ENCODE results near the gene SSRP1.
"Not testable (repeated sequence)": the region's sequence is repeated elsewhere in the genome, so short reads cannot be mapped to it uniquely, and the experiment has no call there.

SSRP1 gene

DNA sequence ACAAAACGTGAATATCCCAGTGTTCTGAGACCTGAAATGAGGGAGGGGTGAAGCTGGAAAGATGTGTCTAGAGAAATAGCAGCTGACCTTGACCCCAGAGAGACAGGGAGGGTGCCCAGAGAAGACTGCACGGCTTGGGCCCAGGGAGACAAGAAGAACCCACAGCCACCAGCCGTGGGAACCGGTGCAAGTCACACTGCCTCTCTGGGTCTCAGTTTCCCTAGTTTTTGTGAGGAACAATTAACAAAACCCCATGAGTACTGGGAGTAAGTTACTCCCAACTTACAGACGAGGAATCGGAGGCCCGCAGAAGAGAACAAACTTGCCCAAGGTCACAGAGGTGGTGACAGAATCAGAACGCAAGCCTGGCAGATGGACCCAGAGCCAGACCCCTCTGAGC lies 30.2 kb downstream of the SSRP1 start:
- Histone ChIP-seq H3K9me3 (ENCODE audit: low read length) (peaks cover under 1% of the 10 kb centered on the region), H3K27me3 (ENCODE audit: insufficient read depth, low read length) (no peaks in the 10 kb centered on the region), H3K4me3 (ENCODE audit: low read length) (no peak overlapping the region), H2AFZ (ENCODE audit: low read depth, low read length) (no peak overlapping the region), H3K4me1 (ENCODE audit: insufficient read depth, low read length) (no peaks in the 10 kb centered on the region), H3K36me3 (ENCODE audit: insufficient read depth, low read length) (peaks cover 68% of the 10 kb centered on the region)

DNA sequence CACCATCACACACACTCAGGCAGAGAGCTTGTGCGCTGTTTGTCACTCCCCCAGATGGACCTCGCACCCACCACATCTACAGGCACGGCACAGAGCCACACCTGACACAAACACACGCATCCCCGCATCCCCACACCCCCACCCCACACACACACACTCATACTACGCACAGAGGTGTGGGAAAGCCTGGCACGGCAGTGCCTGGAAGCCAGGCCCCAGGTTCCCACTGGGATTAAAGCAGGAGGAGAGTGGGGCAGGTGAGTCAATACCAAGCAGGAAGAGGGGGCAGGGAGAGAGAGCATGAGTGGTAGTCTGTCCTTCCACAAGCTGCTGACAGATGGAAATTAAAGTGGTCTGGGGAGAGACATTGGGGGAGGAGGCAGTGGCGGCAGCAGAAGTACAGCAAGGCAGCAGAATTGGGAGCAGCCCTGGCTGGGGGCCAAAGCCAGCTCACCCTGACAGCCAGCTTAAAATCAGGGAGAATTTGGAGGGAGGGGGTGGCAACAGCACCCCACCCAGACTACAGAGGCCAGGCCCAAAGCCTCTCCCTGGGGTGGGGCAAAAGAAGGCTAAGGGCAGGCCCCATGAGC lies 31.6 kb downstream of the SSRP1 start:
- H3K4me1 ChIP-seq (ENCODE audit: insufficient read depth, low read length), result no peaks in the 10 kb centered on the region
- H3K9me3 ChIP-seq (ENCODE audit: low read length), result peaks cover 9% of the 10 kb centered on the region
- H2AFZ ChIP-seq (ENCODE audit: low read depth, low read length), result no peak overlapping the region
- H3K27me3 ChIP-seq (ENCODE audit: insufficient read depth, low read length), result no peaks in the 10 kb centered on the region
- peaks cover 68% of the 10 kb centered on the region for H3K36me3 ChIP-seq (ENCODE audit: insufficient read depth, low read length)
- H3K4me3 ChIP-seq (ENCODE audit: low read length), result no peak overlapping the region

DNA sequence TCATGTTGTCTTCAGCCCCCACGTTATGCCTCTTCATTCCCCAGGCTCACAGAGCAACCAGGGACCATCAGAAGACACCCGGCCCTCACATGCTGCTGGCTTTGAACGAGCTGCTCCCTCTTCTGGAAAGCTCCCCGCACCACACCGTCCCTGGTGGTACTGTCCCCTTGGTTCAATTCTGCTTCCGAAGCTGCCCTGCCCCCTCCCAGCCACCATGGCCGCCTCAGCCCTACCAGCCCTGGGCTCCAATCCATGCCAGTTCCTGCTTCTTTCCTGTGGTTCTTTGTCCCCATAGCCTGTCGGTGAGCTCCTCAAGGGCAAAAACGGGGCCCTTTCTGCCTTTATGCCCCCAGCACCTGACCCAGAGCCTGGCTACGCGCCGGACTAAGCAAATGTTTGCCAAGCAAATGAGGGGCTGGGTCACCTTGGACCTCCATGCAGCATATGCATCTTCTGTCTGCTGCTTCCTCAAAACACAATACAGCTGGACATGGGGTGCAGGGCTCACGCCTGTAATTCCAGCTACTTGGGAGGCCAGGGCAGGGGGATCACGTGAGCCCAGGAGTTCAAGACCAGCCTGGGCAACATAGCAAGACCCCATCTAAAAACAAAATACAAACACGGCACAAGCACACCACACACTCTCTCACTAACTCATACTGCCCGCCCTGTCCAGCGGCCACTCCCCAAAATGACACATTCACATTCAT lies 32.3 kb downstream of the SSRP1 start:
- Histone ChIP-seq H2AFZ (ENCODE audit: low read depth, low read length) (no peak overlapping the region), H3K36me3 (ENCODE audit: insufficient read depth, low read length) (peaks cover 67% of the 10 kb centered on the region), H3K4me3 (ENCODE audit: low read length) (no peak overlapping the region), H3K4me1 (ENCODE audit: insufficient read depth, low read length) (no peaks in the 10 kb centered on the region), H3K27me3 (ENCODE audit: insufficient read depth, low read length) (no peaks in the 10 kb centered on the region), H3K9me3 (ENCODE audit: low read length) (peaks cover 12% of the 10 kb centered on the region)

DNA sequence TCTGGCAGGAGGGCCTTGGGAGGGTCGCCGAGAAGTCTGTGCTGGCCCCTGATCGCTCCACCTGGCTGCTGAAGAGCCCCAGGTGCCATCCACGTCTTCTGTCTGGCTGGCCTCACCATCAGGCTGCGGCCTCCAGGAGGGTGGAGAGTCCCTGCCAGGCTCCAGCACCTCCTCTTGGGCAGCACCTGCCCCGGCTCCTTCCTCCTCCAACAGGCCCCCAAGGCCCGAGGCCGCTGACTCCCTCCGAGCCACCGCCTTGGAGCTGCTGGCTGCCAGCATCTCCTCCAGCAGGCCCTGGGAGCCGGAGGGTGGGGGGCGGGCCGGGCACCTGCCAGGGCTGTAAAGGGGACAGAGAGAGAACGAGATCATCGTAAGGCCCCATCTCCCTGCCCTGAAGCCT lies 33.2 kb downstream of the SSRP1 start:
- H2AFZ ChIP-seq (ENCODE audit: low read depth, low read length), result no peak overlapping the region
- H3K9me3 ChIP-seq (ENCODE audit: low read length), result peaks cover 15% of the 10 kb centered on the region
- no peak overlapping the region for H3K4me3 ChIP-seq (ENCODE audit: low read length)
- no peaks in the 10 kb centered on the region for H3K4me1 ChIP-seq (ENCODE audit: insufficient read depth, low read length)
- H3K27me3 ChIP-seq (ENCODE audit: insufficient read depth, low read length), result no peaks in the 10 kb centered on the region
- H3K36me3 ChIP-seq (ENCODE audit: insufficient read depth, low read length), result peaks cover 70% of the 10 kb centered on the region

DNA sequence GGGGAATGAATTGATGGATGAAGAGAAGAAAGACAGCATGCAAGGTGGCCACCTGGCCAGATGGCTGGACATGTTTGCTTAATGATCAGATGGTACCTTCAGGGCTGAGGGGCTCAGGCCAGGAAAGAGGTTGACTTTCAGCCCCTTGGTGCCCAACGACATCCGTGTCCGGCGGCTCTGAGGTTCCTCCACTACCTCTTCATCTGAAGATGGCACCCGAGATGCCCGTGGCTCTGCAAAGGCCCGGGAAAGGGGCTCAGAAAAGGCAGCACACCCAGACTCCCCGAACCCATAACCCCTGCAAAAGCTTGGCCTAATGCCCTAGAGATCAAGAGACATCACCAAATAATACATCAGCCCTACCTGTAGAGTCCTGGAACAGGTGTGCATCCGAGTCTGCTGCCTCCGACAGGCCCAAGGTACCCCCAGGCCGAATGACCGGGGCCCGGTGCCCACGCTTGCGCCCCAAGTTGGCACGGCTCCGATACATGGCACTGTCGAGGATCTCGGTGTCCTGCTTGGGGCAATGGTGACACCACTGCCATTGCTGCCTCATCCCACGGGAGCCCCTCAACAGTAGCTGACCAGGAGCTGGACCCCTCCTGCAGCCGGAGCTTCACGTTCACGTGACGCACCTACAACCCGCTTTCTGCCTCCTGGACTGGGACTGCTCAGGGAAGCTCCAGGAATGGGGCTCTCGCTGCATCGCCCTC lies 33.8 kb downstream of the SSRP1 start:
- Histone ChIP-seq H3K4me1 (ENCODE audit: insufficient read depth, low read length) (no peaks in the 10 kb centered on the region), H3K36me3 (ENCODE audit: insufficient read depth, low read length) (peaks cover 68% of the 10 kb centered on the region), H3K27me3 (ENCODE audit: insufficient read depth, low read length) (no peaks in the 10 kb centered on the region), H2AFZ (ENCODE audit: low read depth, low read length) (no peak overlapping the region), H3K9me3 (ENCODE audit: low read length) (peaks cover 17% of the 10 kb centered on the region), H3K4me3 (ENCODE audit: low read length) (no peak overlapping the region)

DNA sequence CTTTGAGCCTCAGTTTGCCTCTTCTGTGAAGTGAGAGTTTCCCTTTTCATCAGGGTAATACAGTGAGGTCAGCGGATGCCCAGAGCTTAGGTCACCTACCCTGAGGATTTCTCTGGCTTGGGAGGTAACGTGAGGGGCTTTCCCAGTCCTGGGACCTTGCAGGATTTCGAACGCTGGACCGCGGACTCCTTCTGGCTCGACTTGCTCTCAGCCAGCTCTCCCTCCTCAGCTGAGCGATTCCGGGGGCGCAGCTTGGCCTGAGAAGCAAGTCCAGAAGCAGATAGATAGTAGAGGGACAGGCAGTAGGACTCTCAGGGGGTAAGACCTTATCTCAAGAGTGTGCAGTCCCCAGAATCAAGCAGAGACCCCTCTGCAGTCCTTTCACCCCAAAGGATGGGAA lies 34.9 kb downstream of the SSRP1 start:
- Histone ChIP-seq H3K9me3 (ENCODE audit: low read length) (peaks cover 17% of the 10 kb centered on the region), H3K36me3 (ENCODE audit: insufficient read depth, low read length) (peaks cover 68% of the 10 kb centered on the region), H3K4me3 (ENCODE audit: low read length) (no peak overlapping the region)

DNA sequence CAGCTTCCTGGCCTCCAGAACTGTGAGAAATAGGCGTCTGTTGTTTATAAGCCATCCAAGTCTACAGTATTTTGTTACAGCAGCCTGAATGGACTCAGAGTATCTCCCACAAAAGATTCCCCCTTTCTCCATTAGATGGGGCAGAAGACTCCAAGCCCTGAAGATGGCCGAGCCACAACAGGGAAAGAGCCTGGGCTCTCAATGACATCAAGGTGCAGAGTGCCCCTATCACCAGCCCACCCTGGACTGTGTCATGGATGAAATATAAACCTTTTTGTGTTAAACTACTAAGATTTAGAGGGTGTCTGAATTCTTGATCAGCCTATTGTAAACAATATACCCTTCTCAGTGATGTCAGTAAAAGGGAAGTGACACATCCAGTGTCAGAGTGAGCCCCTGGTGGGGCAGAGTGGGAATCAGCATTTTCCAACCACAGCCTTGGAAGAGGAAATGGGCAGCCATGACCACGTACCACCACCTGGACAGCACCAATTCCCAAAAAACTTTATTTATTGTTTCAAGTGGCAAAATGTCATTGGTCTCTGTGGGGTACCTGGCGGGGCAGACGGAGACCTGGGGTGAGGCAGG lies 36.4 kb downstream of the SSRP1 start:
- Histone ChIP-seq H3K4me1 (ENCODE audit: insufficient read depth, low read length) (no peaks in the 10 kb centered on the region), H3K27me3 (ENCODE audit: insufficient read depth, low read length) (no peaks in the 10 kb centered on the region), H3K9me3 (ENCODE audit: low read length) (peaks cover 17% of the 10 kb centered on the region), H3K4me3 (ENCODE audit: low read length) (no peak overlapping the region), H3K36me3 (ENCODE audit: insufficient read depth, low read length) (peaks cover 62% of the 10 kb centered on the region), H2AFZ (ENCODE audit: low read depth, low read length) (no peak overlapping the region)

More for the DNA sequence above, 34.9 kb downstream of the SSRP1 start:
- Histone ChIP-seq H2AFZ (ENCODE audit: low read depth, low read length) (no peak overlapping the region), H3K27me3 (ENCODE audit: insufficient read depth, low read length) (no peaks in the 10 kb centered on the region), H3K4me1 (ENCODE audit: insufficient read depth, low read length) (no peaks in the 10 kb centered on the region)

DNA sequence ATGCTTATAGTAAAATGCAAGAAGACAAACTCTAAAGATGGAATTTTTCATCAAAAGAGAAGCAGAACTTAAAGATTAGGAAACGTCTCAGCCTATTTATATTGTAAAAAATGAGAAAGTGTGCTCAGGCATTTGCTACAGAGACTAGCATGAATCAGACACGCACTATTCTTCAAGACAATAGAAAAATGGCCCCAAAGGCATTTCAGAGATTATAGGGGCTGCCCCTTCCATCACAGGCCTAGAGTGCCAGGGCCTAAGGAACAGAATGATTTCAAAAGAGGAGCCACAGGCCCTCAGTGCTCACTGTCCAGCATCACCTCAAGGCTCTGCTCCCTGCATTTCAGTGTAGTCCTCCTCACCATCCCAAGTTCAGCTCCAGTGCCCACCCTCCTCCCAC lies 38.5 kb downstream of the SSRP1 start:
- H2AFZ ChIP-seq (ENCODE audit: low read depth, low read length), result no peak overlapping the region
- H3K9me3 ChIP-seq (ENCODE audit: low read length), result peaks cover 17% of the 10 kb centered on the region
- no peaks in the 10 kb centered on the region for H3K4me1 ChIP-seq (ENCODE audit: insufficient read depth, low read length)
- H3K36me3 ChIP-seq (ENCODE audit: insufficient read depth, low read length), result peaks cover 46% of the 10 kb centered on the region
- H3K27me3 ChIP-seq (ENCODE audit: insufficient read depth, low read length), result no peaks in the 10 kb centered on the region
- H3K4me3 ChIP-seq (ENCODE audit: low read length), result no peak overlapping the region

DNA sequence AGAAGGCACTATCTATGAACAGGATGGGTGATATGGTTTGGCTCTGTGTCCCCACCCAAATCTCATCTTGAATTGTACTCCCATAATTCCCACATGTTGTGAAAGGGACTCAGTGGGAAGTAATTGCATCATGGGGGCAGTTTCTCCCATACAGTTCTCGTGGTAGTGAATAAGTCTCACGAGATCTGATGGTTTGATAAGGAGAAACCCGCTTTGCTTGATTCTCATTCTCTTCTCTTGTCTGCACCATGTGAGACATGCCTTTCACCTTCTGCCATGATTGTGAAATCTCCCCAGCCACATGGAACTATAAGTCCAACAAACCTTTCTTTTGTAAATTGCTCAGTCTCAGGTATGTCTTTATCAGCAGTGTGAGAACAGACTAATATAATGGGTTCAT lies 39.5 kb downstream of the SSRP1 start:
- H3K4me1 ChIP-seq (ENCODE audit: insufficient read depth, low read length), result not testable (repeated sequence)

DNA sequence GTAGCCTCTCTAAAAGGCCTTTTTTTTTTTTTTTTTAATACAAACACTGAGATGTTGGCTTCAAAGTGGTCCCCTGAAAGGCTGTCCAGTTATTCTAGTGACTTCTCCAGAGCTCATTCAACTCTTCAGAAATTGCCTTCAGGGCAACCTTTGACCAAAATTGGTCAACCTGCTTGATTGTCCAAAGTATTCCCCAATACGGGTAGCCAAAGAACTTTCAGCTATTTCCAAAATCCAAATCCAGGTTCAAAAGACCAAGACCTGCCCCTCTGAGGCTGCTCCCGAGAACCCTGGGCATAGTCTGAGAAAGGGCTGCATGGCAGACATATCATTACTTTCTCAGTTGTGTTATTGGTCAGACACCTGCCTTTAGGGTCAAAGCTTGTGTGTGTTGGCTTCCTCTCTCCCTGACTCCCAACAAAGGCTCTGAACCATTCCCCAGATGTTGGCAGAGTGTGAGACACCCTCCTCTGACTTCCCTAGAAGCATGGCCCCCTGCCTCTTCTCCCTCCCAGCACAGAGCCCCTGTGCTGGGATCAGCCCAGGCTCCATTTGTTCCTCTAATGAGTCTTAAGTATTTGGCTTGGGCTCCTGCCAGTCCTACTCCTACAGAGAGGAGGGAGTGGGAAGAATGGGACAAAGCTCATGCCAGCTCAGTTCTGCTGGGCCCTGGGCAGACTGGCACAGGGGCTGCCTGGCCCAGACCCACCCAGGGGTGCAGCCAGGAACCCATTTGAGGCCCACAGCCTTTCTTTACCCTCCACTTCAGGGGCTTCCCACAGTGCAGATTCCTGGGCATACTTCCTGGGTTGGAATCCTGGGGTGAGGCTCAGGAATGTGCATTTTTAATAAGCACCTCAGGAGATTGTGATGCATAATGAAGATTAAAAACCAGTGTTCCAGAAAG lies 41.2 kb downstream of the SSRP1 start:
- Histone ChIP-seq H3K4me1 (ENCODE audit: insufficient read depth, low read length) (peaks cover 7% of the 10 kb centered on the region), H3K27me3 (ENCODE audit: insufficient read depth, low read length) (no peaks in the 10 kb centered on the region), H3K9me3 (ENCODE audit: low read length) (peaks cover 8% of the 10 kb centered on the region), H2AFZ (ENCODE audit: low read depth, low read length) (no peak overlapping the region), H3K4me3 (ENCODE audit: low read length) (no peak overlapping the region), H3K36me3 (ENCODE audit: insufficient read depth, low read length) (peaks cover 19% of the 10 kb centered on the region)

More for the DNA sequence above, 39.5 kb downstream of the SSRP1 start:
- peaks cover 36% of the 10 kb centered on the region for H3K36me3 ChIP-seq (ENCODE audit: insufficient read depth, low read length)
- not testable (repeated sequence) for H3K27me3 ChIP-seq (ENCODE audit: insufficient read depth, low read length); H2AFZ ChIP-seq (ENCODE audit: low read depth, low read length); H3K4me3 ChIP-seq (ENCODE audit: low read length)
- H3K9me3 ChIP-seq (ENCODE audit: low read length), result peaks cover 17% of the 10 kb centered on the region

DNA sequence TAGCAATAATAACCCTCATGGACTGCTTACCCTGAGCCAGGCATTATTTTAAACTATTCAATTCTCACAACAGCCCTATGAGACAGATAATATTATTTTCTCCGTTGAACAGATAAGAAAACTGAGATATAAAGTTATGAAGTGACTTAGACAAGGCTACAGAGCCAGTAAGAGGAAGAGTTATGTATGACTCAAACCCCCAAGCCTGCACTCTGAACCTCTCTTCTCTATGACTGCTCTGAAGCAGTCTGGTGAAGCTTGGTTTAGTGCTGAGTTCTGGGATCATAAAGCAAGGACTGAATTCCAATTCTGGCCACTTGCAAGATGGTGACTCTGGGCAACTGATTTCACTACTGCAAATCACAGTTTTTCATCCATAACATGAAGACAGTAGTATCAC lies 45.4 kb downstream of the SSRP1 start:
- Histone ChIP-seq H3K9me3 (ENCODE audit: low read length) (no peaks in the 10 kb centered on the region), H3K27me3 (ENCODE audit: insufficient read depth, low read length) (no peaks in the 10 kb centered on the region), H3K4me3 (ENCODE audit: low read length) (no peak overlapping the region), H2AFZ (ENCODE audit: low read depth, low read length) (no peak overlapping the region), H3K4me1 (ENCODE audit: insufficient read depth, low read length) (peaks cover 22% of the 10 kb centered on the region), H3K36me3 (ENCODE audit: insufficient read depth, low read length) (no peaks in the 10 kb centered on the region)

DNA sequence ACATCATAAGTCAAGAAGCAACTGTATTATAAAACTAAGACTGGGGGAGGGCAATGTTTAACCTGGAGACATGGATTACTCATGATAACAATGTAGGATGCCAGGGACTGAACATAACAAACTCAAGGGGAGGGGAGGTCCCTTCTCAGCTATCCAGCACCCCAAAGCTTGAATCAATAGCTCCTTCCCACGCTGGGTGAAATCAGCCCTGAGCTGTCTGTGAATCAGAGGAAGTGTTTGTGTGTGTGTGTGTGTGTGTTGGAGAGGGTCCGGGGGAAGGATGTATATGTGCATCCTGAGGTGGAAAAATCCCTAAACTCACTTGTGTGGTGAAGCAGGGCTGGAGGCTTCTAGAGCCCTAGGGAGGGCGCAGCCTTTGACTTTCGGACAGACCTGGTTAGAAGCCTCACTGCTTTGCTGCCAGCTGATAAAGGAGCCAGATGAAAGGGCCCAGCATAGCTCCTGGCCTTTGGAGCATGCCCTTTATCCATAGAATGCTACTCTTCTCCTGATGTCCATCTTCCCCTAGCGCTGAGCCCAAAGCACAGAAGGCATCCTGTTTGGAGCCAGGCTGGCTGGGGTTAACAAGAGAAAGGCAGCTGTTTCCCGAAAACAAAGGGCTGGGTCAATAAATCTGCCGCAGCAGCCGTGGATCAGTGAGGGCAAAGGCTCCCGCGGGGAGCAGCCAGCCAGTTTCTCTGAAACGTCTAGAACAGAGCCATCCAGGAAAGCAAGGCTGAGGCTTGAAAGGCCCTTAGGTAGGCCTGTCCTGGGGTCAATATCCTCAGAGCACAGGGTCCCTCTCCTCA lies 46.7 kb downstream of the SSRP1 start:
- Histone ChIP-seq H3K4me3 (ENCODE audit: low read length) (no peak overlapping the region), H2AFZ (ENCODE audit: low read depth, low read length) (no peak overlapping the region), H3K36me3 (ENCODE audit: insufficient read depth, low read length) (no peaks in the 10 kb centered on the region), H3K4me1 (ENCODE audit: insufficient read depth, low read length) (peaks cover 22% of the 10 kb centered on the region), H3K9me3 (ENCODE audit: low read length) (no peaks in the 10 kb centered on the region), H3K27me3 (ENCODE audit: insufficient read depth, low read length) (no peaks in the 10 kb centered on the region)

Measured in neuron (in vitro differentiated cells).